Ovary (tissue), 9 donors: ENCODE results near the gene TBC1D14. TPM values are rescaled to one million over a fixed set of nuclear protein-coding genes. Genes with fewer than 3 reads are reported as not detected.

Source experiments
- DNase-seq, 5 donors: peaks; one replicate each; pipeline ENCODE4 v3.0.0-alpha.2; 2019 to 2020
- H3K27ac ChIP-seq, 2 donors: fragments of 200-600 bp; one replicate each; pipeline versions ENCODE4 v1.5.1 to v1.8.0; 2019 to 2022
- H3K27me3 ChIP-seq: fragments of 200-600 bp; one replicate; pipeline ENCODE4 v1.8.0; 2022
- H3K36me3 ChIP-seq: fragments of 200-600 bp; sonication (generic); one replicate; pipeline ENCODE4 v1.5.1; 2019
- H3K4me1 ChIP-seq: one replicate; pipeline ENCODE4 v1.8.1; 2013; ENCODE audit warnings: mild to moderate bottlenecking, moderate library complexity; ENCODE audit not compliant: insufficient read depth
- H3K4me3 ChIP-seq: fragments of 200-600 bp; sonication (generic); one replicate; pipeline ENCODE4 v1.5.1; 2017
- H3K9me3 ChIP-seq, 2 donors: fragments of 200-600 bp in 1 of 2; sonication (generic) in 1 of 2; one replicate each; pipeline versions ENCODE4 v1.5.1 to v1.8.1; 2013 to 2019; ENCODE audit warnings: mild to moderate bottlenecking in 1 of 2, moderate library complexity in 1 of 2
- EP300 ChIP-seq: sonication (generic); formaldehyde crosslinking; IDR thresholded peaks from one replicate; pipeline ENCODE4 v1.6.1; 2017; ENCODE audit warnings: antibody characterized with exemption
- POLR2A ChIP-seq: fragments of 450-650 bp; IDR thresholded peaks from one replicate; pipeline ENCODE4 v1.6.1; 2017; ENCODE audit warnings: antibody characterized with exemption, mild to moderate bottlenecking, moderate library complexity
- WGBS, 3 donors: extraction: QIAGEN DNeasy Blood & Tissue Kit in 1 of 3; methylation state at CpG; one replicate each; pipeline versions ENCODE4 v1.1.5 to v1.1.7; 2013 to 2017; 5-methylcytosine and 5-hydroxymethylcytosine counted together
- intact Hi-C, 4 donors: fragments of 100-400 bp; cut with DNase I; formaldehyde crosslinking; loops; one replicate each; pipeline versions ENCODE4 v1.11.0 to v1.15.1; 2022 to 2023
- polyA plus RNA-seq, 2 donors: library from polyadenylated mRNA; stranded (reverse); fragments of 200-250 nt in 1 of 2; fragments of 350-450 nt in 1 of 2; fragmentation: Illumina TruSeq in 1 of 2; extraction: RNeasy Lipid Tissue Mini Kit (QIAGEN cat#74804) in 1 of 2; gene quantifications; one replicate each; pipeline ENCODE4 v1.2.3, GENCODE V29; 2013 to 2014
- total RNA-seq, 7 donors: library from RNA; depleted of rRNA in 2 of 7; stranded (reverse); fragments of >200 nt in 2 of 7; fragmentation: NEBNext Ultra II Directional in 3 of 7; extraction: Animal tissue kit (Norgen Biotek cat#: 25700) in 3 of 7; gene quantifications; one replicate each; pipeline versions ENCODE4 v1.1.0 to v1.2.4, GENCODE V29; 2016 to 2023
- TF ChIP-seq, protein P1 (sequence below), 3 donors: fragments of 450-650 bp in 2 of 3; fragments of 200-600 bp in 1 of 3; IDR thresholded peaks; one replicate each; pipeline versions ENCODE4 v1.5.1 to v1.8.0; 2016 to 2022; ENCODE audit warnings: antibody characterized with exemption in 3 of 3, mild to moderate bottlenecking in 1 of 3
- donor health status: DM: no; HTN: no; CAD: no; lungs with moderate emphysema.
- donor health status: DM: no; HTN: no; CAD: no.
- donor health status: Bipolar disorder and iron deficiency.
- donor health status: DM: yes; HTN: yes; CAD: no.
- donor health status: DM: no; HTN: no; CAD: no.
- donor health status: DM: yes; HTN: yes; CAD: no.

TBC1D14 gene
- total and polyA plus RNA-seq, 9 donors, result 19.9 to 40.0 (median 34.4) TPM

DNA sequence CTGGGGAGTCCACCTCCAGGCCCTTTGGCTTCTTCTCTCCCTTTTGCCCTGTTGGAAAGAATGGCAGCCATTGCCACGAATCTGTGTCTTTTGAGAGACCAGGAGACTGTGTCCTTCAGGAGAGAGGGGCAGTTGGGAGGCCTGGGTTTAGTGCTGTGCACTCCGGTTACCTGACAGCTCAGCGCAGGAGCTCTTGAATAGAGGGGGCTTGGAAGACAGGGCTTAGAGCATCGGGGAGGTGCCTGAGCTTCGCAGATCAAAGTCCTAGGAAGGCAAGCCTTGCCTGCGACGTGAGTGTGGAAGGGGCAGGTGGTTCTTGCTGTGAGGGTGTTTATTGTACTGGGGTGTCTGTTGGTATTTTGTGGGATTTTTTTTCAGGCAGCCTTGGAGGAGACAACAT, 91.6 kb downstream of the TBC1D14 start:
- TF ChIP-seq EP300, result no peak
- TF ChIP-seq, protein P1, sequence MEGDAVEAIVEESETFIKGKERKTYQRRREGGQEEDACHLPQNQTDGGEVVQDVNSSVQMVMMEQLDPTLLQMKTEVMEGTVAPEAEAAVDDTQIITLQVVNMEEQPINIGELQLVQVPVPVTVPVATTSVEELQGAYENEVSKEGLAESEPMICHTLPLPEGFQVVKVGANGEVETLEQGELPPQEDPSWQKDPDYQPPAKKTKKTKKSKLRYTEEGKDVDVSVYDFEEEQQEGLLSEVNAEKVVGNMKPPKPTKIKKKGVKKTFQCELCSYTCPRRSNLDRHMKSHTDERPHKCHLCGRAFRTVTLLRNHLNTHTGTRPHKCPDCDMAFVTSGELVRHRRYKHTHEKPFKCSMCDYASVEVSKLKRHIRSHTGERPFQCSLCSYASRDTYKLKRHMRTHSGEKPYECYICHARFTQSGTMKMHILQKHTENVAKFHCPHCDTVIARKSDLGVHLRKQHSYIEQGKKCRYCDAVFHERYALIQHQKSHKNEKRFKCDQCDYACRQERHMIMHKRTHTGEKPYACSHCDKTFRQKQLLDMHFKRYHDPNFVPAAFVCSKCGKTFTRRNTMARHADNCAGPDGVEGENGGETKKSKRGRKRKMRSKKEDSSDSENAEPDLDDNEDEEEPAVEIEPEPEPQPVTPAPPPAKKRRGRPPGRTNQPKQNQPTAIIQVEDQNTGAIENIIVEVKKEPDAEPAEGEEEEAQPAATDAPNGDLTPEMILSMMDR (IDR thresholded peaks at IDR 0.05), result no peak
- TF ChIP-seq POLR2A, result no peak
- intact Hi-C loops, result no loop called here
- Histone ChIP-seq H3K36me3 (no peaks in the 10 kb centered on the region), H3K9me3 (no peaks in the 10 kb centered on the region), H3K27ac (no peak overlapping the region), H3K4me1 (no peaks in the 10 kb centered on the region), H3K27me3 (no peaks in the 10 kb centered on the region), H3K4me3 (no peak overlapping the region)
- no peak for DNase-seq
- WGBS, 3 donors, result 94% methylated on average over 7 of the region's 7 CpGs

DNA sequence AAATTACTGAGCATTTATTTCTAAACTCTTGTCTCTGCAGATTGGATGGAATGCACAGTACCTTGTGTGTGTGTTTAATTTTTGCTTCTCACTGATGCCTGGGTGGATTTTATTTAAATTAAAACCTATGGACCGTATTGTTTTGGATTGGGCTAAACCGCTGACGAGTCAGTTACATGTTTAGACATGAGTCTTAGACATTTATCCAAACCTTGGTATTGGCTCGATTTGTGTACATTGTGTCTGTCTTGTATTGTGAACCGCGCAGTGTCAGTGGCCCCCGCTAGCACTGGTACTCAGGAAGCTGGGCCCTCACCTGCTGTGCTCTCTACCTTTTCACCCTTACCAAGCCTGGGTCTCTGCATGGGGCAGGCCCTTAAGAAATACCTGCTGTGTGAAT, 92.7 kb downstream of the TBC1D14 start:
- WGBS, 3 donors, result 93 to 95% (median 95%) methylated on average over 7 of the region's 7 CpGs
- no peaks in the 10 kb centered on the region for H3K36me3 ChIP-seq
- intact Hi-C loops, result no loop called here
- H3K4me3 ChIP-seq, result no peak overlapping the region
- no peak for TF ChIP-seq POLR2A
- TF ChIP-seq, protein P1 (IDR thresholded peaks at IDR 0.05), result no peak
- TF ChIP-seq EP300, result no peak
- H3K9me3 ChIP-seq, result no peaks in the 10 kb centered on the region
- no peak for DNase-seq
- H3K27ac ChIP-seq, result no peak overlapping the region
- H3K27me3 ChIP-seq, result no peaks in the 10 kb centered on the region
- no peaks in the 10 kb centered on the region for H3K4me1 ChIP-seq

DNA sequence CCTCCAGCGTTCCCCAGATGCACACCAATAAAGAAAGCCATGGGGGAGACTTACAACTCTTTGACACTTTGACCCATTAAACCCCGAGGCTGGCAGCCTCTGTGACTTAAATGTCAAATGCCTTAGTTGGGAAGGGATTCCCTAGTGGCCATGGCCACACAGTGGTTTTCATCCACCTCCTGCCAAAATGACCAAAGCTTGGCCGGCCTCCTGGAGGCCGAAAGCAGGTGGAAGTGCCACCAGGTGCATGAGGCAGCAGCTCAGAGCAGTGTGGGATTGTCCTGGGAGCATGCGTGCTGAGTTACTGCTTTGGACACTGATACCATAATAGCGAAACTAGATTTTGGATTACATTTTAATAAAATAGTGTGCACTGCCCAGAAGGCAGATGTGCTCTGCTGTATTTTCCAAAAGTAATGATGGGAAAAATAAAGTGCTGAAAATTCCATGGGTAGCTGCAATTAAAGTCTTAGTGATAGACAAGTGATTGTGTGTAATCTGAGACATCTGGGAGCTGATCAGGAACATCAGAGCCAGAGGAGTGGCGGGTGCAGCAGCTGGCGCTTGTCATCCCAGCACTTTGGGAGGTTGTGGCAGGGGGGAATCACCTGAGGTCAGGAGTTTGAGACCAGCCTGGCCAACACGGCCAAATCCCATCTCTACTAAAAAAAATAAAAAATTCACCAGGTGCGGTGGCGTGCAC, 93.7 kb downstream of the TBC1D14 start:
- Histone ChIP-seq H3K27ac (no peak overlapping the region), H3K4me1 (no peaks in the 10 kb centered on the region), H3K4me3 (no peak overlapping the region), H3K9me3 (no peaks in the 10 kb centered on the region), H3K36me3 (no peaks in the 10 kb centered on the region), H3K27me3 (no peaks in the 10 kb centered on the region)
- 75 to 81% (median 80%) methylated on average over 11 of the region's 11 CpGs for WGBS, 3 donors
- intact Hi-C loops, result no loop called here
- TF ChIP-seq POLR2A (no peak), EP300 (no peak)
- TF ChIP-seq, protein P1 (IDR thresholded peaks at IDR 0.05), result no peak
- no peak for DNase-seq

DNA sequence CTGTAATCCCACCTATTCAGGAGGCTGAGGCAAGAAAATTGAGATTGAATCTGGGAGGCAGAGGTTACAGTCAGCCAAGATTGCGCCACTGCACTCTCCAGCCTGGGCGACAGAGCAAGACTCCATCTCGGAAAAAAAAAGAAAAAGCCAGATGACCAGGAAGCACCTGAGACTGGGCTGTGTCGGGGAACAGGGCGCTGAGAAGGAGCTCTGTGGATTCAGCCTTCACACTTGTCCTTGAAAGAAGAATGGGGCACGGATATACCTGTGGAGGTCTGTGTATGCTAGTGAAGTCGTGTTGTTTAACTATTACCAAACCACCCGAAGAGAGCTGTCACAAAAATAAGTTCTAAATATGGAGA, 94.2 kb downstream of the TBC1D14 start:
- H3K9me3 ChIP-seq, result no peaks in the 10 kb centered on the region
- no peak for DNase-seq
- intact Hi-C loops, result no loop called here
- H3K4me3 ChIP-seq, result no peak overlapping the region
- 78 to 87% (median 79%) methylated on average over 8 of the region's 8 CpGs for WGBS, 3 donors
- no peaks in the 10 kb centered on the region for H3K36me3 ChIP-seq
- TF ChIP-seq POLR2A (no peak), EP300 (no peak)
- TF ChIP-seq, protein P1 (IDR thresholded peaks at IDR 0.05), result no peak
- no peak overlapping the region for H3K27ac ChIP-seq
- no peaks in the 10 kb centered on the region for H3K4me1 ChIP-seq
- no peaks in the 10 kb centered on the region for H3K27me3 ChIP-seq
